ENCODE measurements around the gene HEYL. TPM values are rescaled to one million over a fixed set of nuclear protein-coding genes. Genes with fewer than 3 reads are reported as not detected.
"Not testable (repeated sequence)": the region's sequence is repeated elsewhere in the genome, so short reads cannot be mapped to it uniquely, and the experiment has no call there.

HEYL gene
- total and polyA plus RNA-seq, 8 donors, result 12.0 to 34.6 (median 31.3) TPM

GRCh38 chr1:39613250-39613649 lies 26.2 kb downstream of the HEYL start:
- H3K4me3 ChIP-seq, result no peak overlapping the region
- FAIRE-seq (no peak), DNase-seq (no peak), ATAC-seq (no peak)
- no peaks in the 10 kb centered on the region for H3K4me1 ChIP-seq
- intact Hi-C loops (cut with DNase I), result loop anchor here in 1 of 3 donors (5.0 kb wide), 1 partner anchor 49 kb away; no protein-coding TSS in a partner anchor
- WGBS, 2 donors, result 91 to 92% methylated on average over 6 of the region's 6 CpGs
- no peaks in the 10 kb centered on the region for H3K27me3 ChIP-seq
- no peaks in the 10 kb centered on the region for H3K36me3 ChIP-seq
- no peak overlapping the region for H3K27ac ChIP-seq
- TF ChIP-seq CTCF (IDR thresholded peaks at IDR 0.05), result no peak
- H3K9me3 ChIP-seq, result no peaks in the 10 kb centered on the region

GRCh38 chr1:39609618-39610331 lies 29.7 kb downstream of the HEYL start:
- TF ChIP-seq CTCF (IDR thresholded peaks at IDR 0.05), result peak; percentile 16 to 64 (median 27)
- H3K4me3 ChIP-seq, result no peak overlapping the region
- no peaks in the 10 kb centered on the region for H3K27me3 ChIP-seq
- ATAC-seq, result peak in 3 of 4 donors; percentile 26 to 66 (median 63)
- H3K9me3 ChIP-seq, result no peaks in the 10 kb centered on the region
- intact Hi-C loops (cut with DNase I), result loop anchor here in 2 of 3 donors (5.0 to 10.0 kb wide), 4 partner anchors 43 to 113 kb away; no protein-coding TSS in a partner anchor
- FAIRE-seq, result no peak
- peak in 5 of 6 donors; percentile 31 to 79 (median 67) for DNase-seq
- no peak overlapping the region for H3K27ac ChIP-seq
- no peaks in the 10 kb centered on the region for H3K36me3 ChIP-seq
- no peaks in the 10 kb centered on the region for H3K4me1 ChIP-seq
- 60 to 61% methylated on average over 42 of the region's 42 CpGs for WGBS, 2 donors

DNA sequence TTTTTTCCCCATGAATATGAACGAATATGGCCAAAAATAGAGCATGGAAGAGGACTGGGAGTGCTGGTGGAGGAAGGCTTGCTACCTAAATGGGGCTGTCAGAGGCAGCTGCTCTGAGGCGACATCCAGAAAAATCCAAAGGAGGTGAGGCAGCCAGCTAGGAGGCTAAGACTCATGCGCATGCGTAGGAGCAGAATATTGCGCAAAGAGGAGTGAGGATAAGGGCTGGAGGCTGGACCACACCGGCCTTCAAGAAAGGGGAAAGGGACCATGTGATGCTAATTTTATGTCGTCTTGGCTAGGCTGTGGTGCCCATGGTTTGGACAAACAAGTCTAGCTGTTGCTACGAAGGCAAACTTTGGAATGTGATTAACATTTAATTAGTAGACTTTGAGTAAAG lies 30.5 kb downstream of the HEYL start:
- TF ChIP-seq CTCF (IDR thresholded peaks at IDR 0.05), result no peak
- Histone ChIP-seq H3K27me3 (no peaks in the 10 kb centered on the region), H3K27ac (no peak overlapping the region), H3K36me3 (no peaks in the 10 kb centered on the region), H3K4me1 (no peaks in the 10 kb centered on the region), H3K9me3 (no peaks in the 10 kb centered on the region), H3K4me3 (no peak overlapping the region)
- intact Hi-C loops (cut with DNase I), result loop anchor here in 2 of 3 donors (5.0 to 10.0 kb wide), 3 partner anchors 43 to 113 kb away; no protein-coding TSS in a partner anchor
- DNase-seq (no peak), FAIRE-seq (no peak), ATAC-seq (no peak)
- 82 to 84% methylated on average over 8 of the region's 8 CpGs for WGBS, 2 donors

GRCh38 chr1:39603677-39604076 lies 35.8 kb downstream of the HEYL start:
- DNase-seq, H3K36me3 ChIP-seq, ATAC-seq, H3K27me3 ChIP-seq, H3K27ac ChIP-seq, H3K4me3 ChIP-seq, H3K9me3 ChIP-seq, H3K4me1 ChIP-seq, FAIRE-seq: not testable (repeated sequence)
- WGBS, 2 donors, result 94 to 96% methylated on average over 3 of the region's 3 CpGs
- intact Hi-C loops (cut with DNase I), result loop anchor here in 1 of 3 donors (10.0 kb wide), 1 partner anchor 111 kb away; no protein-coding TSS in a partner anchor

- intact Hi-C loops (cut with DNase I), result loop anchor here in 1 of 3 donors (10.0 kb wide), 1 partner anchor 113 kb away; no protein-coding TSS in a partner anchor
- FAIRE-seq, H3K4me1 ChIP-seq: not testable (repeated sequence)
Observed at GRCh38 chr1:39601667-39602255, 37.7 kb downstream of the HEYL start.

More at GRCh38 chr1:39601667-39602255, 37.7 kb downstream of the HEYL start:
- H3K27ac ChIP-seq, ATAC-seq, H3K9me3 ChIP-seq, H3K36me3 ChIP-seq, DNase-seq, H3K27me3 ChIP-seq, H3K4me3 ChIP-seq: not testable (repeated sequence)
- 91% methylated on average over 8 of the region's 8 CpGs for WGBS, 2 donors

All from pancreas (tissue), 10 donors.